ENCODE results near the gene POLA1.
"Not testable (repeated sequence)": the region's sequence is repeated elsewhere in the genome, so short reads cannot be mapped to it uniquely, and the experiment has no call there.

Gene POLA1

GRCh38 chrX:24693453-24694202, at the start of gene POLA1:
Gene POLA1 (plus strand): TSS chrX:24693918. CDS start chrX:24693962, 44 bp downstream.
- peak; percentile 40 for DNase-seq (ENCODE audit: low spot score)

GRCh38 chrX:24646006-24646405, 47.7 kb upstream of the POLA1 start:
- no peak for DNase-seq (ENCODE audit: low spot score)

- DNase-seq (ENCODE audit: low spot score) = no peak
These were observed 47.0 kb upstream of the POLA1 start for GRCh38 chrX:24646745-24647182.

GRCh38 chrX:24647257-24648058, 46.3 kb upstream of the POLA1 start, which contains the start of gene PCYT1B:
Gene PCYT1B (minus strand): TSS chrX:24647347. CDS start chrX:24647105, 242 bp downstream.
- peak; percentile 32 for DNase-seq (ENCODE audit: low spot score)

GRCh38 chrX:24648495-24648894, 45.2 kb upstream of the POLA1 start:
- no peak for DNase-seq (ENCODE audit: low spot score)

GRCh38 chrX:24651783-24652182, 41.9 kb upstream of the POLA1 start:
- no peak for DNase-seq (ENCODE audit: low spot score)

- DNase-seq (ENCODE audit: low spot score) = not testable (repeated sequence)
These were observed 38.0 kb upstream of the POLA1 start for GRCh38 chrX:24655679-24656078.

GRCh38 chrX:24657671-24658386, 35.9 kb upstream of the POLA1 start:
- no peak for DNase-seq (ENCODE audit: low spot score)

- DNase-seq (ENCODE audit: low spot score) = no peak
These were observed 35.3 kb upstream of the POLA1 start for GRCh38 chrX:24658421-24658820.

GRCh38 chrX:24659106-24659505, 34.6 kb upstream of the POLA1 start:
- DNase-seq (ENCODE audit: low spot score) = no peak

- DNase-seq (ENCODE audit: low spot score) = no peak
These were observed 34.1 kb upstream of the POLA1 start for GRCh38 chrX:24659646-24660045.

- DNase-seq (ENCODE audit: low spot score) = no peak
These were observed 32.4 kb upstream of the POLA1 start for GRCh38 chrX:24661292-24661691.

GRCh38 chrX:24662352-24662751, 31.4 kb upstream of the POLA1 start:
- no peak for DNase-seq (ENCODE audit: low spot score)

GRCh38 chrX:24668111-24668510, 25.6 kb upstream of the POLA1 start:
- no peak for DNase-seq (ENCODE audit: low spot score)

- DNase-seq (ENCODE audit: low spot score) = no peak
These were observed 21.0 kb upstream of the POLA1 start for GRCh38 chrX:24672701-24673190.

GRCh38 chrX:24673424-24673823, 20.3 kb upstream of the POLA1 start:
- DNase-seq (ENCODE audit: low spot score) = no peak

GRCh38 chrX:24676403-24677024, 17.2 kb upstream of the POLA1 start:
- DNase-seq (ENCODE audit: low spot score) = no peak

GRCh38 chrX:24682739-24683432, 10.8 kb upstream of the POLA1 start:
- no peak for DNase-seq (ENCODE audit: low spot score)

- no peak for DNase-seq (ENCODE audit: low spot score)
These were observed 9.7 kb upstream of the POLA1 start for GRCh38 chrX:24684048-24684447.

GRCh38 chrX:24692305-24692704, 1.4 kb upstream of the POLA1 start:
- DNase-seq (ENCODE audit: low spot score) = no peak

- no peak for DNase-seq (ENCODE audit: low spot score)
These were observed 1.1 kb downstream of the POLA1 start for GRCh38 chrX:24694825-24695224.

Data from CD4-positive, alpha-beta T cell treated with Interleukin-6 at 100 ng/mL for 8 hours (primary cell).